Measurements from ENCODE around the gene TRIO.

The TRIO gene

DNA sequence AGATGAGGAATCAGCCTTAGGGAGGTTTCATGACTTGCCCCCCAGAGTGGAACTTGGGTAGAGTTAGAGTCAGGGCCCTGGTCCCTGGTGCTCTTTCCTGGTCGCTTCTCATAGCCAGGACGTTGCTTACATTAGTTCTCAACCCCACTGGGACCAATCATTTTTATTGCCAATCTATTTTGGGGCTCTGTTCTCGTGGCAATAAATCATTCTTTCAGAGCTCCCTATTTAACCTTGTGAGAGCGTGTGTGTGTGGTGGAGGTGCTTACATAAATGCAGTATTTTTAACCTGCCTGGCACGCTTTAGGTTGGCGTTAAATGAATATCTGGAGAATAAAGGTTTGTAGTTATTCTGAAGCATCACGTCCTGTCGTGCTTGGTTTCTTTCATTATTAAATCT lies 4.1 kb downstream of the TRIO start:
- DNase-seq (ENCODE audit: low read depth in 2 of 2) = no peak

DNA sequence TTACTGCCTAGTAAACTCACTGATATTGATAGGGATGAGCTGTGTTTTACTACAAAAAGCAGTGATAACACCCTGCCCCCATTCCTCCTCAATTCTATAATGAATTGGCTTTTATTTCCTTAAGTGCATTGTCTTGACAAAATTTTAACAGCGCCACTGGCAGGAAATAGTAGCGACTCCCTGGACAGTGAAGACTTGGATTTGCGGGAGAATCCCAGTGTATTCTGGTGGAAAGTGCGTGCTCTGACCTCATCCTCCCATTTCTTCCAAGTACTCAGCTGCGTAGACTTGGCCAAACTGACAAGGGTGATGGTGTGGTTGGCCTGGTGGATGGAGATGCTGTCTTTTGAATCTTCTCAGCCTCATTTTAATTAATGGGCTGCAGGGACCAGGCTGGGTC lies 5.3 kb downstream of the TRIO start:
- no peak for DNase-seq (ENCODE audit: low read depth in 2 of 2)

DNA sequence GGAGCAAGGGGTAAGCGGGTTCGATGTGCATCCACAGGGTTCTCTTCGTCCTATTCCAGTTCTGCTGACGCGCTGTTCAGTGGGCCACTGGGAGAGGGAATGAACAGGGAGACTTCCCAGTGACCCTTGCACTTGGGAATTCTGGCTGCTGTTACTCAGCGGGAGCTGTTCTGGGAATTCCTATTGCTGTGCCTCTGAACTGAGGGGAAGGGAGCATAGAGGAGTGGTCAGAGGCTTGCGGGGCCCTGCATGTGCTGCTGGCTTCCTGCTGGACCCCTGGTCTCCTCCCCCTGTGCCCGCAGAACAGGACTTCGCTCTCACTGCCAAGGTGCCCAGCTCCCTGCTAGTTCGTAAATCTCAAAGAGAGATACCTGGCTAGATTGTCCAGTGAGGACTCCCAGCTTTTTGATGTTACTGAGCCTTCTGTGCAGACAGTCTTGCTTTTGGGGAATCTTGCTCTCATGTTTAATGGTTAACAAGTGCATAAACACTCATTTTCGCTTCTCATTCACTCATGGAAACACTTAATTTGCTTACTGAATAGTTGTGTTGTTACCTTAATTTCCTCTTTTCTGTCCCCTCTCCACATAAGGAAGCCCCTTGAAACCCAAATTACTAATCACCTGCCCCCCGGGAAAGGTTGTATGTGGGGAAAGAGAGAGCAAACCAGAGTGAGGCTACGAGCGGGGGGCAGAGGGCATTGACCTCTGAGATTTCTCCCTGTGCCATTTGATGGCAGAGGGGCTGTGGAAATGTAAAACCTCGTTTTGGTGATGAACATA lies 5.9 kb downstream of the TRIO start:
- DNase-seq (ENCODE audit: low read depth in 2 of 2) = no peak

DNA sequence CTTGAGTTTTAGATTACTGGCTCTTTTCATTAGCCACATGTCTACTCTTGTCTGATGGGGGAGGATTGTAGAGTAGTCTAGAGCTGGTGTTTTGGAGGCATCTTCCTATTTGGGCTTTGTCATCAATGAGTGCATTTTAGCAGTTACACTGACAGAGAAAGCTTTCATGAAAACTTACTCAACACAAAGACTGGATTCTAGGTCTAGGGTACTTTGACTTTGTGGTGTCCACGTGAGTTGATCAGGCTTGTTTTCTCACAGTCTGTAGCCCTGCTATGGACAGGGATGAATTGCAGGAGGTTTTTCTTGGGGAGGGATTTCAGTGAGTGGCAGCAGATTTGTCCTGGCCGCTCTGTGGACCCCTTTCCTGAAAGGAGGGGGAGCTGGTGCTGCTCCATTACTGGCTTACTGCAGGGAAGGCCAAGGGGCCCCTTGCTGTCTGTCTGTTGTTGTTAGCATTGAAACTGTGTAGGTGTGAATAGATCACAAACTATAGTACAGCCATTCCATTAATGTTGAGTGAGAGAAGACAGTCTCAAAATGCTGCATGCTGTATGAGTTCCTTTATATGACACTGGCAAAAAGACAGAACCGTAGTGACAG lies 6.6 kb downstream of the TRIO start:
- DNase-seq (ENCODE audit: low read depth in 2 of 2) = no peak

DNA sequence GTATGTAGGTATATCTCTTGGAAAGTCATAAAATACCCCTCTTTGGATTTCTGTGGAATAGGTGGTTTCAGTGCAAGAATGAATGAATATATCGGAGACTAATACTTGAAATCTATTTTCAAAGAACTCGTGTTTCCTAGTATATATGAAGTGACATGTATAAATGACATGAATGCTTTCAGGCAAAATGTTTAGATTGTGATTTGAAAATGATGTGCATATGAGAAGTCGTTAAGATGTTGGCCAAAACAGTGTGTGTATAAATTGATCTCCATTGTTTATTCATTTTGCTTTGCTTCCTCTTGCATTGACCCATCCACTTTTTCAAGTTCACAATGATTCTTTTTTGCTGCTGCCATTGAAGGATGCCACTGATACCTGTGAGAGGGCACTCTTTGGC lies 8.3 kb downstream of the TRIO start:
- DNase-seq (ENCODE audit: low read depth in 2 of 2) = no peak

DNA sequence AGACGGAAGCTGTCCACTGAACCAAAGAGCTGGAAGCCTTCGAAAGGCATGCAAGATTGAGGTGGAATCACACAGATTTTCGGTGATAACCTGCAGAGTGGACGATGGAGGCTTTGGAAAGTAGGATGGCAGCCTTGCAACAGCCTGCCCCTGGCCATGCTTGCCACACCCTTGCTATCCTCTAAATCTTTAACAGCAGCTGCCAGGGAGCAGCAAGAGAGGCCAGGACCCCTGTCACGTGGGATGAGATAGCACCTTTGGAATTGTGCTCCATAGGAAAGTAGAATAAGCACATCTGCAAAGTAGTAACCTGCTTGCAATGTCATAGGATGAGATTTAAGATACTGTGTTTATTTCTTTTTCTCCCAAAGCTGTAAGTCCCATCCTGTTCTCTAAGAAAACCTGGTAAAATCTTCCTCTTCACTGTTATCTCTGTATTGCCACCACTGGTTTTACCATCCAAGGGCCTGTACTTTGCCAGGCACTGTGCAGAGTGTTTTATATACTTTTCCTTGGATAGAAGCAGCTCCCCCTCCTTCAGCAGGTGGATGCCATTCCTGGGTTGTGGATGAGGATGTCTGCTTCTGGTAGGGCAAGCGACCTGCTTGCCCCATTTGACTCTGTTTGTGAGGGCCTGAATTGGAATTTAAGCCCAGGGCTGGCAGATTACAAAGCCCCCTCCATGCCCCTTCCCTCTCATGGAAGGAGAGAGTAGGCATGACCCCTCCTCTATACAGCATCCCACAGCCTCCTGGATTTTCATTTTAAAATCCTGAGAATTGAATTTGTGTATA lies 10.1 kb downstream of the TRIO start:
- no peak for DNase-seq (ENCODE audit: low read depth in 2 of 2)

DNA sequence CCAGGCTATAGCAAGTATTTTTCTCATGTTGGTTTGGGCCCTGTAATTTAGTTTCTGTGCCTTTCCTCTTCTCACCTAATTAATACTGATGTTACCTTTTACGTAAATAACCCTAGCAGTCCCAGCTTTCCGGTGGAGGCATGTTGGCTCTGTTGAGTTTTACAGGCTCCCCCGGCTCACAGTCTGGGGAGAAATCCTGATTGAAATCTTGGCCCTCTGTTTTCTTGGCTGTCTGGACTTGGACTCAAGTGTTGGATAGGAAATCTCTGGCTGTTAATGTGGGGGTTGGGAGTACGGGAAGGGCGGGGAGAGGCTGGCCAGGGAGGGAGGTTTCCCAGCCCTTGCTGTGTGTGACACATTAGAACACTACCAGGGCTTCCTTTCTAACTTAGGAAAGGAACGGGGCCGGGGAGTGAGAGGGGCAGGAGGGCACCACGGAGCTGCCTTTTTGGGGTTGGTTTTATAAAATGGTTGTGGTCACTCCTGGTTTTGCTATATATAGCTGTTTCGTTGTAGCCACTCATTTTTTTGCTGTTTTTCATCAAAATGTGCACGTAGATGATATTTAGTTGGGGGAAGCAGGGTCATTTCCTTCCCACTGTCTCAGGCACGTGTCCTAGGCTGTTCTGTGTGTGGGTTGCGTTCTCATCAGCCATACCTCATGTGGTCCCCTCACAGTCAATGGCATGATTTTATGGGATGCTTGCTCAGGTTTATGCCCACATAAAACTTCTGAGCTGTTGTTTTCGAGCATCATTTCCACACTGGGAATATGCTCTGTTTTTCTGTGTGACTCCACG lies 11.0 kb downstream of the TRIO start:
- no peak for DNase-seq (ENCODE audit: low read depth in 2 of 2)

DNA sequence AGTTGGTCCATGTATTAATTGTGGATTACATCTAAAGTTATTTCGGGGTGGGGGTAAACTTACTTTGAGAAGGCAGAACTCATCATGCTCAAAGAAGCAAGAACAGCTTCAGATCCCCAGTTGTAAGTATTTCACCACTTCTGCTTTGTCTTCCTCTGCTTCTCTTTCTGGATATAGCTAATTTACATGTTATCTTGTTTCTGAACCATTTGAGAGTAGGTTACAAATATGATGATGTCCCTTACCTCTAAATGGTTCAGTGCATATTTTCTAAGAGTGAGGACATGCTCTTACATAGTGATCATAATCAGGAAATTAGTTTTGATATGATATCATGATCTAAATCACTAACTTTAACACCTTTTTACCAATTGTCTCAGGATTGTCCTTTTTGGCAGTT lies 11.9 kb downstream of the TRIO start:
- no peak for DNase-seq (ENCODE audit: low read depth in 2 of 2)

DNA sequence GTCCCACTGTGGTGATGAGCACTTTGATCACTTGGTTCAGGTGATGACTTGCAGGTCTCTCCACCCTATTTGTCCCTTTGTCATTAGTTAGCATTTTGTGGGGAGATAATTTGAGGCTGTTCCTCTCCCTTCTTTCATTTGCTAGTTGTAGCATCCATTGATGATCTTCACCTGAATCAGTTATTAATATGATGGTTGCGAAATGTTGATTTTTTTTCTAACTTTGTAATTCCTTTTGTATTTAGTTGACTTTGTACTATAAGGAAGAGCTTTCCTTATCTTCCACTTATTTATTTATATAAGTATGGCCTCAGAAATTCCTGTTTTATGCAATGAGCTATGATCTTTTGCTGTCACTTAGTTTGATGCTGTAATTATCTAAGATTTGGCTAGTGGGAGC lies 12.6 kb downstream of the TRIO start:
- no peak for DNase-seq (ENCODE audit: low read depth in 2 of 2)

DNA sequence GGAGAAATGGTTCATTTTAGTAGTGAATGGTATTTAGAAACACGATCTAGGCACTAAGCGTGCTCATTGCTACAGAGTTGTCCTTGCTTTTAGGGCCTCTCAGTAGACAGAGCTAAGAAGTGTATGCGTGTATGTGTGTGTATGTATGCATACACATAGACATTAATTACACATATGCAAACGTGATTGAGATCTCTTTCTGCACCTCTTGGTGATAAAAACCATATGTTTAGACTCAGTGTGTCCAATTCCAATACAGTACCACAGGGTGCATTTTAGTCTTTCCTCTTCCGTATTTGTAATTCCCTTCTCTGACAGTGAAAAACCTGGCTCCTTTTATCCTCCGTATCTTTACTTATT lies 13.1 kb downstream of the TRIO start:
- DNase-seq (ENCODE audit: low read depth in 2 of 2) = no peak

DNA sequence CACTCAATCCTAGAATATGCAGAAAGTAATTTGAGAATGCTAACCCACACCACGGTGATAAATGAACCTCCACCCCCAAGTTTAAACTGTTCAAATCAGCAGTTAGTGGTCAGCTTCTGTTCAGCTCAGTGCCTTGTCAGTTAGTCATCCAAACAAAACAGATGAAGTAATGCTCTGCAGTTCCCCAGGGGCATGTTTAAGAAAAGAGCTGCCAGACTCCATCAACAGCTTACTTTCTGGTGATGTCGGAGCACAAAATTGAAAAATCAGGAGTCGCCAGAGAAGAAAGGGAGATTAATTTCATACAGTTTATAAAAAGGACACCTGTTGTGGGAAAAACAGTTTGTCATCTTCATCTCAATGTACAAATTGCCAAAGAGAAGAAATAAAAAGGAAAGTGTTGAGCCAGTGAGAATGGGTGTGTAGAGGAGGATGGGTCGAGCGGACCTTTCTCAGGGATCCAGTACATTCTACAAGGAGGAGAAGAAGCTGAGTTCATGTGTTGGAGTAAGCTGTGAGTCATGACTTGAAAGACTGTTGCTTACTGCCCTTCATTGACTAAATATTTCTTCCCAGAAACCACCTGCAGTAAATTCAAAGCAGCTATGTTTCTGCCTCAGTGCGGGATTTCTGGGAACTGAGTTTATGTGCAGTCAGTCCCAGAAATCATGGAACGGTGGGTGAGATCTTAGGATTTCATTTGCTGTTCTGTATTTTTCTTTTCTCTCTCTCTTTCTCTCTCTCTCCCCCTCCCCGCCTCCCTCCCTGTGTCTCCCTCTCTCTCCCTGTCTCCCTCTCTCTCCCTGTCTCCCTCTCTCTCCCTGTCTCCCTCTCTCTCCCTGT lies 13.7 kb downstream of the TRIO start:
- no peak for DNase-seq (ENCODE audit: low read depth in 2 of 2)

DNA sequence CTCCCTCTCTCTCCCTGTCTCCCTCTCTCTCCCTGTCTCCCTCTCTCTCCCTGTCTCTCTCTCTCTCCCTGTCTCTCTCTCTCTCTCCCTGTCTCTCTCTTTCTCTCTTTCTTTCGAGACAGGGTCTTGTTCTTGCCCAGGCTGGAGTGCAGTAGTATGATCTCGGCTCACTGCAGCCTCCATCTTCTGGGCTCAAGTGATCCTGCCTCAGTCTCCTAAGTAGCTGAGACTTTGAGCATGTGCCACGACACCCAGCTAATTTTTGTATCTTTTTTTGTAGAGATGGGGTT lies 14.3 kb downstream of the TRIO start:
- no peak for DNase-seq (ENCODE audit: low read depth in 2 of 2)

DNA sequence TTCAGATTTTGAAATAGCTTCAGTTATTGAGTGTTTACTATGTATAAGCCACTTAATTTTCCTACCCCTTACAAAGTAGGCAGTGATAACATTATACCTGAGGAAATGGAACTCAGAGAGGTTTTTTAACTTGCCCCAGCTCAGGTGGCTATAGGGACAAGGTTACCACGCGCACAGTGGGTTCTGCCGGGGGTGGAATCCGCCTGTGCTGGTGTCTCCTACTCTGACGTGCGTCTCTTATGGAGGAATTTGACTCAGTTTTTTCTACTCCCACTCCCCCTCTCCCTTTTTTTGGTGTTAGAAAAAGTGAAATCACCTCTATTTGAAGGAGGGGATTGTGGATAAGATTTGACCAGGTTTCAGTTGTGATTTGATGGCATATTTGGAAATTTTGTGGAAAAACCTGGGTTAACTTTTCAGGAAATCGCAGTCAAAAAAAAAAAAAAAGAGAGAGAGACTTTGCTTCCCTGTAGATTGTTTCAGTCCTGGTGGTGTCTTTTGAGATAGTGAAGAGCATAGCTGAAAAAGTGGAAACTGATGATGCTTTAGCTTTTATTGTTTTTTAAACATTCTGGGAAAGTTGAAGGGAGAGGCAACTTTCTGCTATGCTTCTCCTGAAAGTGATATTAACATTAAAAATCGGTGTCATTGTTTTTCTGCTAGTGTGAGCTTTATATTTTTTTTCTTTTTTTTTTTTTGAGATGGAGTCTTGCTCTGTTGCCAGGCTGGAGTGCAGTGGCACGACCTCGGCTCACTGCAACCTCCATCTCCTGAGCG lies 15.9 kb downstream of the TRIO start:
- DNase-seq (ENCODE audit: low read depth in 2 of 2) = no peak

DNA sequence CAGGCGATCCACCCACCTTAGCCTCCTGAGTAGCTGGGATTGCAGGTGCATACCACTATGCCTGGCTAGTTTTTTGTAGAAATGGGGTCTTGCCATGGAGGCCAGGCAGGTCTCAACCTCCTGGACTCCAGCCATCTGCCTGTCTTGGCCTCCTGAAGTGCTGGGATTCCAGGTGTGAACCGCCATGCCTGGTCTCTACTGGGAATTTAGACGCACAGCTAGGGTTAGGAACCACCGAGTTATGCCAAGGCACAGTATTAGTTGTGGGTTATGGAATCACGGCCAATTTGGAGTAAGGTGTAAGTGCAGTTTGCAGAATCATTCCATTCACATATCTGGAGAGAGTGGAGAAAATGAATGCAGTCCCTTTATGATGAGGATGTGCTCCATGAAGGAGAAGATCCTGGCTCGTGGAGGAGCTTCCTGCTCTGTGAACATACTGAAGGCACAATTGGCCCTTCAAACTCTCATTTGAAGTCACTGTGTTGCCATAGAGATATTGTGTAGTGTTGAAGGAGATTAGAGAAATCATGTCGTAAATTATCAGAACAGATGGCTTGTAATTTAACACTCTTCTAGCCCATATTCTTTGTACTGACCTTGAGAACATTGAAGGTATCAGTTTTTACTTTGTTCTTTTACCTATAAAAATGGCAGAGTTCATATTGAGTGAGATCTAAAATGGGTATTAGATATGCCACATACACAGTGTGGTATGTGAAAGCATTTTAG lies 18.8 kb downstream of the TRIO start:
- DNase-seq (ENCODE audit: low read depth in 2 of 2) = no peak

DNA sequence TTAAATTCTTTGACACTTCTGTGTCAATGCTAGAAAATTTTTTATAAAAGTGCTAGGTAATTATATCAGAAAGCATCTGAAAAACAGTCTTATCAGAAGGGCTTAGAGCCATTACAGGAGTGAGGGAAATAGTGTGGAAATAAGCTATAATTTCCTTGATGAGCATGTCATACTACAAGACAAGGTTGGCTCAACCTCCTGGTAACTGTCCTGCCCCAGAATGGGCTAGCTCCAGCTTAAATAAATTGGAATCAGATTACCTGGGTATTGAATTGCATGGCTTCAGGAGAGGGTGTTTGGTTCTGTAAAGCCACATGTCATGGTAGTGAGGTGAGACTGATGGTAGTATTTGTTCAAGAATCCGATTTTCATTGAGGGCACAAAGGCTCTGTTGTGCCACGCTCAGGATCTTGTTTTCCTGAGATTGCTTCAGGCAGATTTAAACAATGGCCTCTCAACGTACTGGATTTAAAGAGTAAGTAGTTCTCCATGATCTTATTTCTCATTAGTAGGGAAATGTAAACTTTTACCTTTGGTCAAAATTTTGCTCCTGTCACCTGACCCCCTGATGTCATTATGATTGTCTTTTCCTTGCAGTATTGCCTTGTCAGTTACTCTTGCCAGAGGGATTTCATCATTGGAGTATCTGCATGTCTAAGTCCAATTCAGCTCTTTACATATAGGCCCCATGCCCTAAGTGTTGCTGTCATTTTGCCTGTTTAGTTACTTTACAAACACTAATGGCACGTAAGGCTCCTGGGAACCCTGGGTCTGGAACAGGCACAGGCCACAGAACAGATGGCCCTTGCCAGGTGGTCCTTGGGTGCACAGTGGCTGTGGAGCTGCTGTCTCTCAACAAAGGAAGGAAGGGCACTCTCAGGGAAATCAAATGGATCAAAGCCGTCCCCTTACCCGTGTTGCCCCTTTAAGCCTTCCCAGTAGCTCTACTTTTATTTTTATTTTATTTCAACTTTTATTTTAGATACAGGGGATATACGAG lies 21.3 kb downstream of the TRIO start:
- no peak for DNase-seq (ENCODE audit: low read depth in 2 of 2)

DNA sequence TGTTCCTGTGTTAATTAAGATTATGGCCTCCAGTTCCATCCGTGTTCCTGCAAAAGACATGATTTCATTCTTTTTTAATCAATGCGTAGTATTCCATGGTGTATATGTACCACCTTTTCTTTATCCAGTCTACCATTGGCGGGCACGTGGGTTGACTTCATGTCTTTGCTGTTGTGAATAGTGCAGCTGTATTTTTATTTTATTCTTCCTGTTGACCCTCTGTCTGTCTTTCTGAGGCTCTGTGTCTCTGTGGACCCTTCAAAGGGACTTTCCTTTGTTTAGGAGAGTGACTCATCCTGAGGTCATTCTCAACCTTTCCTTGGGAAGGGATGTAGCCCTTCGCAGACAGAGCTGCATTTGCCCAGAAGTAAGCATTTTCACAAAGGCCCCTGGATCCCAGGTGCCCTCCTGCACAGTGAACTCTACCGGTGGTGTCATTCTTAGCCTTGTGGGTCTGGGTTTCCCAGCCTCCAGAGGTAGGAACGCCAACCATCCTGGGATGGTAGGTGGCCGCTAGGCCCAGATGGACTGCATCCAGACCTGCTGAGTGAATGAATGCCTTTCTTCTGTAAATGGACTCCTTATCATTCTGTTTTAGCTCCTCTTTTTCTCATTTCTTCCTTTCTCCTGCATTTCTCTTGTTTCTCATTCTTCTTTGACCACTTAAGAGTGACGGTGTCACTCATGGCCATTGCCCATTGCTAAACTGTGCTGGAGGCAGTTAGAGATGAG lies 22.4 kb downstream of the TRIO start:
- no peak for DNase-seq (ENCODE audit: low read depth in 2 of 2)

DNA sequence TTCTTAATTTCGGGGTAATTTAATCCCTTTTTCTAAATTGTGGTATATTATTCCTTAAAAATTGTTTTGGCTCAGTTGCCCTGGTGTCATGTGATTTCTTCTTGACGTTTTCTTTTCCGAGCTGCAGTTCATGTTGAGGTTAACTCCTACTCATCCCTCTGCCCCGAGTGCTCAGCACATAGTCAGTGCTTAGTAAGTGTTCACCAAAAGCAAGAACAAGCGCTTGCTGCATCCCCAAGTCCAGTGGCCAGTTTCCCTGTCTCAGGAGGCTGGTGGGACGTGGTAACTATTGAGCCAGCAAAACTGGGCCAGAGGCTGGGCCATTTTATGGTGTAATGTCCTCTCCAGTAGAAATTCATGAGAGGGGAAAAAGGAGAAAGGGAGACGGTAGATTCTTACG lies 23.3 kb downstream of the TRIO start:
- no peak for DNase-seq (ENCODE audit: low read depth in 2 of 2)

DNA sequence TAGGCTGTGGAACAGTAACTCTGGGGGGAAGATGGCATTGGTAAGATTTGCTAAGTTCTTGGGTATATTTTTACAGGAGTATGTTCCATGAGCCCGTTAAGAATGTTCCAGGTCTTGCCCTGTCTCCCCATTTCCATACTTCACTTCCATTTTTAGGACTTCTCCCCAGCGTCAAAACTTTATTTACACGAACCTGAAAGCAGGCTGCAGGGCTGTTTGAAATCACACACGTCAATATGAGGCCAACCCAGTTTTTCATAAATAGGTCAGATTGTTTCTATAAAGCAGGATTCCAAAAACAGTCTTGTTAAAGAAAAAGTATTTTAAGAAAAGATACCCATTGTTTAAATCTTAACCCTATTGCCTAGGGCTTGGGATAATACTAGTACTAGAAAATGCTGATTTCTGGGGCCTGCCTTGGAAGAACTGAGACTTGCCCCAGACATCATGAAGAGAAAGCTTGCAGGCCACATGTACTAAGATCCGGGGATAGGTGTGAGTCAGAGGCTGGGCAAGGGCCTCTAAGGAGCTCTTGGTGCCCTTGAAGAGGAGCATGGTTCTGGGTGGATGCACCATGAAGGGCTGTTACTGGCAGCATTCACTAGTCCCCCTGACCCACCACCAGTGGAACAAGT lies 24.2 kb downstream of the TRIO start:
- no peak for DNase-seq (ENCODE audit: low read depth in 2 of 2)

Measured in stimulated activated CD8-positive, alpha-beta memory T cell treated with anti-CD3 and anti-CD28 coated beads, Interleukin-15, amount 100 ng/mL, for 48 hours (primary cell).